Small intestine (tissue), 7 donors: ENCODE measurements around the gene MIP. TPM values are rescaled to one million over a fixed set of nuclear protein-coding genes. Genes with fewer than 3 reads are reported as not detected.
A peak's percentile ranks its signal among the peaks of the same experiment; 100 is the strongest.
"Not testable (repeated sequence)": the region's sequence is repeated elsewhere in the genome, so short reads cannot be mapped to it uniquely, and the experiment has no call there.

Experiments used
- DNase-seq, 2 donors: peaks; one replicate each; pipeline versions ENCODE4 v3.0.0 to v3.0.0-alpha.2; 2013
- FAIRE-seq: peaks from 2 replicates; lab custom pipeline; 2012; peaks lifted over from hg19 to GRCh38; lab: Jason Lieb, UNC
- H3K27ac ChIP-seq, 3 donors: one replicate each; pipeline ENCODE4 v1.5.1; 2013; ENCODE audit warnings: low read length in 2 of 3, mild to moderate bottlenecking in 2 of 3, control low read depth in 1 of 3, inconsistent platforms in 1 of 3, low read depth in 1 of 3, moderate library complexity in 1 of 3
- H3K27me3 ChIP-seq, 3 donors: one replicate each; pipeline ENCODE4 v1.6.1; 2013; ENCODE audit warnings: low read length in 3 of 3, inconsistent platforms in 1 of 3; ENCODE audit not compliant: control insufficient read depth in 3 of 3, insufficient read depth in 3 of 3
- H3K36me3 ChIP-seq, 3 donors: one replicate each; pipeline ENCODE4 v1.6.1; 2013; ENCODE audit warnings: low read length in 3 of 3, inconsistent platforms in 1 of 3, low read depth in 1 of 3, mild to moderate bottlenecking in 1 of 3, moderate library complexity in 1 of 3; ENCODE audit not compliant: control insufficient read depth in 3 of 3, insufficient read depth in 2 of 3
- H3K4me1 ChIP-seq, 3 donors: one replicate each; pipeline ENCODE4 v1.6.1; 2013; ENCODE audit warnings: low read length in 2 of 3, inconsistent platforms in 1 of 3, low read depth in 1 of 3, mild to moderate bottlenecking in 1 of 3, moderate library complexity in 1 of 3; ENCODE audit not compliant: control insufficient read depth in 3 of 3, insufficient read depth in 2 of 3
- H3K4me3 ChIP-seq, 3 donors: one replicate each; pipeline ENCODE4 v1.5.1; 2013; ENCODE audit warnings: low read length in 3 of 3, control low read depth in 1 of 3, inconsistent platforms in 1 of 3, low read depth in 1 of 3, mild to moderate bottlenecking in 1 of 3, moderate library complexity in 1 of 3
- H3K9me3 ChIP-seq, 2 donors: one replicate each; pipeline ENCODE4 v1.6.1; 2013; ENCODE audit warnings: low read depth in 1 of 2, low read length in 1 of 2; ENCODE audit not compliant: control insufficient read depth in 2 of 2, insufficient read depth in 1 of 2
- WGBS, 3 donors: extraction: QIAGEN DNeasy Blood & Tissue Kit; methylation state at CpG; one replicate each; pipeline ENCODE4 v1.1.7; 2013; 5-methylcytosine and 5-hydroxymethylcytosine counted together
- polyA plus RNA-seq, 4 donors: library from polyadenylated mRNA; stranded (reverse) in 3 of 4; unstranded in 1 of 4; fragments of 200-250 nt in 3 of 4; fragments of 120-200 nt in 1 of 4; gene quantifications; one replicate each; pipeline versions ENCODE4 v1.2.1 to v1.2.3, GENCODE V29; 2013
- donor health status: healthy with polysubstance abuse.
- donor health status: control.
- donor health status: control.
- donor health status: Bipolar disorder and iron deficiency.
- donor health status: healthy.

Gene MIP
- polyA plus RNA-seq, 4 donors, result 0.06 to 0.07 TPM; not detected in 2

GRCh38 chr12:56410768-56411167 is 43.7 kb downstream of the MIP start:
- H3K4me1 ChIP-seq, result peaks cover 0 to 9% (median 0%) of the 10 kb centered on the region in 3 donors
- peaks cover 0 to 24% (median 0%) of the 10 kb centered on the region in 3 donors for H3K36me3 ChIP-seq
- FAIRE-seq, result no peak
- H3K9me3 ChIP-seq, result no peaks in the 10 kb centered on the region
- H3K27ac ChIP-seq, result no peak overlapping the region
- DNase-seq, result no peak
- no peaks in the 10 kb centered on the region for H3K27me3 ChIP-seq
- H3K4me3 ChIP-seq, result no peak overlapping the region
- 80 to 94% (median 91%) methylated on average over 4 of the region's 4 CpGs for WGBS, 3 donors

GRCh38 chr12:56408799-56409417 is 45.5 kb downstream of the MIP start:
- no peaks in the 10 kb centered on the region for H3K9me3 ChIP-seq
- H3K27ac ChIP-seq, result no peak overlapping the region
- 73 to 85% (median 80%) methylated on average over 5 of the region's 5 CpGs for WGBS, 3 donors
- peaks cover 0 to 14% (median 0%) of the 10 kb centered on the region in 3 donors for H3K36me3 ChIP-seq
- no peak overlapping the region for H3K4me3 ChIP-seq
- H3K4me1 ChIP-seq, result peaks cover 0 to 9% (median 0%) of the 10 kb centered on the region in 3 donors
- no peaks in the 10 kb centered on the region for H3K27me3 ChIP-seq
- FAIRE-seq (no peak), DNase-seq (peak in 1 of 2 donors; percentile 55)

- H3K36me3 ChIP-seq, H3K27ac ChIP-seq, H3K9me3 ChIP-seq, FAIRE-seq, H3K27me3 ChIP-seq, DNase-seq, H3K4me1 ChIP-seq, H3K4me3 ChIP-seq: not testable (repeated sequence)
- WGBS, 3 donors, result 60 to 92% (median 88%) methylated on average over 3 of the region's 3 CpGs
These were observed 50.2 kb downstream of the MIP start for GRCh38 chr12:56404227-56404626.

- H3K9me3 ChIP-seq, result peaks cover 0 to 15% of the 10 kb centered on the region in 2 donors
- H3K4me3 ChIP-seq, H3K27me3 ChIP-seq, DNase-seq, H3K36me3 ChIP-seq, FAIRE-seq, H3K4me1 ChIP-seq, H3K27ac ChIP-seq: not testable (repeated sequence)
These were observed 52.8 kb downstream of the MIP start for GRCh38 chr12:56401612-56402011.

GRCh38 chr12:56401125-56401524 is 53.3 kb downstream of the MIP start:
- FAIRE-seq, H3K4me1 ChIP-seq, H3K27ac ChIP-seq, H3K4me3 ChIP-seq, H3K36me3 ChIP-seq, DNase-seq, H3K27me3 ChIP-seq: not testable (repeated sequence)
- peaks cover 0 to 15% of the 10 kb centered on the region in 2 donors for H3K9me3 ChIP-seq
- WGBS, 3 donors, result 67 to 95% (median 90%) methylated on average over 1 of the region's 3 CpGs

Other genes starting within 250 kb of the MIP start
- gene RNF41, start 232.7 kb downstream of the MIP start, polyA plus RNA-seq, result 10 to 100 TPM; 11.4 to 31.2 (median 18.3) TPM
- 10 to 100 TPM; 28.7 to 47.4 (median 34.5) TPM for gene NABP2, start 230.3 kb downstream of the MIP start, polyA plus RNA-seq
- gene SLC39A5, start 224.6 kb downstream of the MIP start, polyA plus RNA-seq, result 100 to 1,000 TPM; 178 to 689 (median 367) TPM
- 10 to 100 TPM in 2 of 4 donors, 1 to 10 TPM in 2; 5.1 to 23.9 (median 10.3) TPM for gene ANKRD52, start 196.3 kb downstream of the MIP start, polyA plus RNA-seq
- gene COQ10A, start 187.7 kb downstream of the MIP start, polyA plus RNA-seq, result 10 to 100 TPM in 2 of 4 donors, 1 to 10 TPM in 2; 5.4 to 10.5 (median 8.0) TPM
- 100 to 1,000 TPM in 3 of 4 donors, 10 to 100 TPM in 1; 94.6 to 138 (median 117) TPM for gene CS, start 154.3 kb downstream of the MIP start, polyA plus RNA-seq
- 100 to 1,000 TPM in 3 of 4 donors, 10 to 100 TPM in 1; 80.0 to 195 (median 134) TPM for gene CNPY2, start 138.7 kb downstream of the MIP start, polyA plus RNA-seq
- gene PAN2, start 120.7 kb downstream of the MIP start, polyA plus RNA-seq, result 10 to 100 TPM; 20.8 to 84.2 (median 31.1) TPM
- under 1 TPM in 2 of 4 donors, not detected in 2; 0.57 to 0.92 TPM for gene IL23A, start 115.8 kb downstream of the MIP start, polyA plus RNA-seq
- 100 to 1,000 TPM in 1 of 4 donors, 10 to 100 TPM in 3; 28.9 to 120 (median 42.7) TPM for gene STAT2, start 94.5 kb downstream of the MIP start, polyA plus RNA-seq
- under 1 TPM in 1 of 4 donors, not detected in 3; 0.19 TPM for gene APOF, start 91.8 kb downstream of the MIP start, polyA plus RNA-seq
- gene TIMELESS, start 5.2 kb downstream of the MIP start, polyA plus RNA-seq, result 10 to 100 TPM in 2 of 4 donors, 1 to 10 TPM in 2; 3.2 to 21.6 (median 8.6) TPM
- gene SPRYD4, start 13.9 kb upstream of the MIP start, polyA plus RNA-seq, result 1 to 10 TPM; 1.4 to 4.7 (median 2.6) TPM
- gene GLS2, start 33.5 kb upstream of the MIP start, polyA plus RNA-seq, result 1 to 10 TPM in 2 of 4 donors, under 1 TPM in 2; 0.54 to 2.1 (median 0.87) TPM
- gene RBMS2, start 67.2 kb upstream of the MIP start, polyA plus RNA-seq, result 10 to 100 TPM in 1 of 4 donors, 1 to 10 TPM in 3; 2.0 to 23.4 (median 5.8) TPM
- gene BAZ2A, start 175.7 kb upstream of the MIP start, polyA plus RNA-seq, result 10 to 100 TPM; 19.2 to 71.1 (median 26.0) TPM
- gene ATP5F1B, start 191.3 kb upstream of the MIP start, polyA plus RNA-seq, result 1,000 to 10,000 TPM in 2 of 4 donors, 100 to 1,000 TPM in 2; 527 to 1,455 (median 997) TPM
- gene PTGES3, start 233.6 kb upstream of the MIP start, polyA plus RNA-seq, result 100 to 1,000 TPM; 130 to 235 (median 180) TPM